ACC112 (cell line): ENCODE measurements around the gene ZNF217.
"Not testable (repeated sequence)": the region's sequence is repeated elsewhere in the genome, so short reads cannot be mapped to it uniquely, and the experiment has no call there.

Source experiments
- H2AFZ ChIP-seq: fragments of 200-600 bp; sonication (generic); one replicate; pipeline ENCODE4 v1.6.0; 2017; ENCODE audit warnings: antibody characterized with exemption, low read length; ENCODE audit not compliant: unreplicated experiment
- H3K27ac ChIP-seq: fragments of 200-600 bp; sonication (generic); 2 replicates; pipeline ENCODE4 v1.5.1; 2014; ENCODE audit warnings: low read depth, mild to moderate bottlenecking, antibody characterized with exemption, low read length, moderate library complexity
- H3K27me3 ChIP-seq: fragments of 200-600 bp; sonication (generic); 2 replicates; pipeline ENCODE4 v1.6.1; 2014; ENCODE audit warnings: mild to moderate bottlenecking, antibody characterized with exemption, low read length, moderate library complexity, mixed read lengths; ENCODE audit not compliant: insufficient read depth
- H3K36me3 ChIP-seq: fragments of 200-600 bp; sonication (generic); 2 replicates; pipeline ENCODE4 v1.6.1; 2016; ENCODE audit warnings: mild to moderate bottlenecking, antibody characterized with exemption, low read length, moderate library complexity, mixed read lengths; ENCODE audit not compliant: insufficient read depth
- H3K4me1 ChIP-seq: fragments of 200-600 bp; sonication (generic); one replicate; pipeline ENCODE4 v1.6.1; 2016; ENCODE audit warnings: low read length, mixed read lengths; ENCODE audit not compliant: insufficient read depth, unreplicated experiment, control insufficient read depth
- H3K4me3 ChIP-seq: fragments of 200-600 bp; sonication (generic); 2 replicates; pipeline ENCODE4 v1.5.1; 2014; ENCODE audit warnings: mild to moderate bottlenecking, low read depth, low read length
- H3K79me2 ChIP-seq: fragments of 200-600 bp; sonication (generic); one replicate; pipeline ENCODE4 v1.6.0; 2016; ENCODE audit warnings: low read length; ENCODE audit not compliant: control insufficient read depth, unreplicated experiment, insufficient read depth

Gene ZNF217

GRCh38 chr20:53590122-53590521, 3.5 kb downstream of the ZNF217 start:
- H3K27me3 ChIP-seq, H2AFZ ChIP-seq, H3K36me3 ChIP-seq: not testable (repeated sequence)
- Histone ChIP-seq H3K27ac (peak overlapping the region; percentile 90), H3K4me1 (peaks cover 17% of the 10 kb centered on the region), H3K79me2 (peaks cover 75% of the 10 kb centered on the region), H3K4me3 (peak overlapping the region; percentile 91)

- Histone ChIP-seq H3K4me1 (peaks cover 17% of the 10 kb centered on the region), H3K4me3 (peak overlapping the region; percentile 91)
These were observed 4.1 kb downstream of the ZNF217 start for GRCh38 chr20:53589321-53590065.

GRCh38 chr20:53587157-53587703, 6.4 kb downstream of the ZNF217 start:
- H3K79me2 ChIP-seq, result peaks cover 79% of the 10 kb centered on the region
- H3K27ac ChIP-seq, H3K36me3 ChIP-seq, H3K27me3 ChIP-seq, H3K4me3 ChIP-seq, H2AFZ ChIP-seq: not testable (repeated sequence)
- H3K4me1 ChIP-seq, result peaks cover 23% of the 10 kb centered on the region

More at GRCh38 chr20:53589321-53590065, 4.1 kb downstream of the ZNF217 start:
- H3K27ac ChIP-seq, result peak overlapping the region; percentile 90
- H2AFZ ChIP-seq, H3K27me3 ChIP-seq, H3K36me3 ChIP-seq: not testable (repeated sequence)
- H3K79me2 ChIP-seq, result peaks cover 81% of the 10 kb centered on the region

- Histone ChIP-seq H3K4me3 (no peak overlapping the region), H3K79me2 (peaks cover 79% of the 10 kb centered on the region), H3K27ac (no peak overlapping the region), H3K27me3 (no peaks in the 10 kb centered on the region), H3K4me1 (peaks cover 26% of the 10 kb centered on the region), H3K36me3 (peaks cover 10% of the 10 kb centered on the region; the same call in 1 of the 2 replicates), H2AFZ (no peak overlapping the region)
These were observed 7.0 kb downstream of the ZNF217 start for GRCh38 chr20:53586640-53587039.

GRCh38 chr20:53585910-53586309, 7.7 kb downstream of the ZNF217 start:
- not testable (repeated sequence) for H3K27me3 ChIP-seq, H3K27ac ChIP-seq, H3K4me3 ChIP-seq, H2AFZ ChIP-seq
- Histone ChIP-seq H3K4me1 (peaks cover 27% of the 10 kb centered on the region), H3K36me3 (peaks cover 18% of the 10 kb centered on the region), H3K79me2 (peaks cover 79% of the 10 kb centered on the region)

- H3K4me3 ChIP-seq, H3K27me3 ChIP-seq, H2AFZ ChIP-seq: not testable (repeated sequence)
- Histone ChIP-seq H3K79me2 (peaks cover 79% of the 10 kb centered on the region), H3K4me1 (peaks cover 34% of the 10 kb centered on the region), H3K27ac (peak overlapping the region; percentile 90; the same call in 1 of the 2 replicates), H3K36me3 (peaks cover 26% of the 10 kb centered on the region)
These were observed 8.6 kb downstream of the ZNF217 start for GRCh38 chr20:53585004-53585569.

- not testable (repeated sequence) for H3K4me3 ChIP-seq, H3K27me3 ChIP-seq, H2AFZ ChIP-seq
- peaks cover 26% of the 10 kb centered on the region for H3K36me3 ChIP-seq
- H3K4me1 ChIP-seq, result peaks cover 34% of the 10 kb centered on the region
- H3K79me2 ChIP-seq, result peaks cover 79% of the 10 kb centered on the region
- peak overlapping the region; percentile 90 for H3K27ac ChIP-seq
These were observed 9.1 kb downstream of the ZNF217 start for GRCh38 chr20:53584550-53584913.

GRCh38 chr20:53583660-53584549, 9.7 kb downstream of the ZNF217 start:
- H3K27me3 ChIP-seq, H2AFZ ChIP-seq, H3K4me3 ChIP-seq: not testable (repeated sequence)
- H3K79me2 ChIP-seq, result peaks cover 77% of the 10 kb centered on the region
- H3K27ac ChIP-seq, result peak overlapping the region; percentile 90
- H3K36me3 ChIP-seq, result peaks cover 26% of the 10 kb centered on the region
- H3K4me1 ChIP-seq, result peaks cover 38% of the 10 kb centered on the region

- Histone ChIP-seq H3K27me3 (no peaks in the 10 kb centered on the region), H3K4me3 (peak overlapping the region; percentile 7; the same call in 1 of the 2 replicates), H3K4me1 (peaks cover 44% of the 10 kb centered on the region), H3K79me2 (peaks cover 79% of the 10 kb centered on the region), H2AFZ (no peak overlapping the region), H3K27ac (peak overlapping the region; percentile 90), H3K36me3 (peaks cover 31% of the 10 kb centered on the region)
These were observed 10.9 kb downstream of the ZNF217 start for GRCh38 chr20:53582574-53583351.

GRCh38 chr20:53582251-53582570, 11.4 kb downstream of the ZNF217 start:
- Histone ChIP-seq H3K79me2 (peaks cover 82% of the 10 kb centered on the region), H3K36me3 (peaks cover 31% of the 10 kb centered on the region), H2AFZ (no peak overlapping the region), H3K4me3 (no peak overlapping the region), H3K27ac (peak overlapping the region; percentile 90), H3K27me3 (no peaks in the 10 kb centered on the region), H3K4me1 (peaks cover 43% of the 10 kb centered on the region)
